ENCODE results near the gene PADI1.

PADI1 gene

GRCh38 chr1:17244821-17245740, 40.2 kb downstream of the PADI1 start:
- DNase-seq = no peak

- no peak for DNase-seq
Observed at GRCh38 chr1:17245816-17246325, 40.9 kb downstream of the PADI1 start.

- no peak for DNase-seq
Observed at GRCh38 chr1:17246971-17247370, 42.0 kb downstream of the PADI1 start.

- no peak for DNase-seq
Observed at GRCh38 chr1:17248781-17249180, 43.9 kb downstream of the PADI1 start, which contains the start of gene PADI3. Gene PADI3 (plus strand): TSS chr1:17249098. CDS start chr1:17249138, 40 bp downstream.

GRCh38 chr1:17250601-17251000, 45.7 kb downstream of the PADI1 start:
- DNase-seq = no peak

- no peak for DNase-seq
Observed at GRCh38 chr1:17251246-17251645, 46.3 kb downstream of the PADI1 start.

GRCh38 chr1:17251701-17252376, 46.9 kb downstream of the PADI1 start:
- no peak for DNase-seq

GRCh38 chr1:17255336-17255735, 50.4 kb downstream of the PADI1 start:
- DNase-seq = no peak

- no peak for DNase-seq
Observed at GRCh38 chr1:17258116-17258757, 53.3 kb downstream of the PADI1 start.

GRCh38 chr1:17258758-17259130, 53.8 kb downstream of the PADI1 start:
- DNase-seq = no peak

- no peak for DNase-seq
Observed at GRCh38 chr1:17259233-17259873, 54.4 kb downstream of the PADI1 start.

GRCh38 chr1:17260264-17260663, 55.3 kb downstream of the PADI1 start:
- DNase-seq = no peak

- DNase-seq = no peak
Observed at GRCh38 chr1:17260738-17261137, 55.8 kb downstream of the PADI1 start.

- DNase-seq = no peak
Observed at GRCh38 chr1:17263936-17264335, 59.0 kb downstream of the PADI1 start.

GRCh38 chr1:17264470-17264869, 59.5 kb downstream of the PADI1 start:
- no peak for DNase-seq

GRCh38 chr1:17265162-17265561, 60.2 kb downstream of the PADI1 start:
- no peak for DNase-seq

- no peak for DNase-seq
Observed at GRCh38 chr1:17265950-17266349, 61.0 kb downstream of the PADI1 start.

GRCh38 chr1:17270891-17271765, 66.2 kb downstream of the PADI1 start:
- no peak for DNase-seq

GRCh38 chr1:17272066-17272465, 67.1 kb downstream of the PADI1 start:
- no peak for DNase-seq

GRCh38 chr1:17272646-17273045, 67.7 kb downstream of the PADI1 start:
- no peak for DNase-seq

GRCh38 chr1:17273096-17273495, 68.2 kb downstream of the PADI1 start:
- no peak for DNase-seq

All from activated CD4-positive, CD25-positive, alpha-beta regulatory T cell (primary cell).